PC-9 (cell line): ENCODE results near the gene NOS1. TPM values are rescaled to one million over a fixed set of nuclear protein-coding genes. Genes with fewer than 3 reads are reported as not detected.

Source experiments
- BruUV-seq: library from RNA; stranded (reverse); fragments of 400-500 nt; replicated peaks from 2 replicates; lab custom pipeline; 2021; lab: Mats Ljungman, UMichigan
- CTCF ChIA-PET: fragments of 300-600 bp; sonication (Branson Sonifier 250); formaldehyde crosslinking; loops from one replicate; lab custom pipeline; 2022; ENCODE audit warnings: antibody characterized with exemption; lab: Charles Lee
- POLR2A ChIA-PET: fragments of 300-600 bp; sonication (Branson Sonifier 250); formaldehyde crosslinking; loops from one replicate; lab custom pipeline; 2022; ENCODE audit warnings: antibody characterized with exemption; ENCODE audit not compliant: unreplicated experiment; lab: Charles Lee
- DNase-seq, 2 experiments: peaks; one replicate each; pipeline versions ENCODE4 v3.0.0 to v3.0.0-alpha.2; 2015 to 2022; ENCODE audit warnings: mixed read lengths in 1 of 2
- H2AFZ ChIP-seq: fragments of 200-600 bp; sonication (generic); 2 replicates; pipeline ENCODE4 v1.8.1; 2017; ENCODE audit warnings: antibody characterized with exemption
- H3F3A ChIP-seq: fragments of 200-600 bp; sonication (generic); 2 replicates; pipeline ENCODE4 v1.8.1; 2017; ENCODE audit warnings: antibody characterized with exemption, mild to moderate bottlenecking, low read depth; ENCODE audit not compliant: insufficient read depth
- H3K27ac ChIP-seq: fragments of 200-600 bp; sonication (generic); 2 replicates; pipeline ENCODE4 v1.6.1; 2016; ENCODE audit warnings: mixed run types
- H3K27me3 ChIP-seq: fragments of 200-600 bp; sonication (generic); 2 replicates; pipeline ENCODE4 v1.6.1; 2016; ENCODE audit warnings: low read depth, mixed run types; ENCODE audit not compliant: insufficient read depth
- H3K36me3 ChIP-seq: fragments of 200-600 bp; sonication (generic); 2 replicates; pipeline ENCODE4 v1.6.1; 2016; ENCODE audit warnings: low read depth, mixed run types
- H3K4me1 ChIP-seq: fragments of 200-600 bp; sonication (generic); replicated peaks from 2 replicates; pipeline ENCODE4 v1.6.1; 2016; ENCODE audit warnings: mixed run types; ENCODE audit not compliant: insufficient read depth
- H3K4me2 ChIP-seq: fragments of 200-600 bp; sonication (generic); 2 replicates; pipeline ENCODE4 v1.6.1; 2017; ENCODE audit warnings: mixed run types
- H3K4me3 ChIP-seq: fragments of 200-600 bp; sonication (generic); 2 replicates; pipeline ENCODE4 v1.6.1; 2016; ENCODE audit warnings: mixed run types
- H3K79me2 ChIP-seq: fragments of 200-600 bp; sonication (generic); 2 replicates; pipeline ENCODE4 v1.6.1; 2017; ENCODE audit warnings: low read depth, mixed run types
- H3K9me2 ChIP-seq: fragments of 200-600 bp; sonication (generic); 2 replicates; pipeline ENCODE4 v1.8.1; 2017; ENCODE audit warnings: mild to moderate bottlenecking; ENCODE audit not compliant: insufficient read depth
- H3K9me3 ChIP-seq: fragments of 200-600 bp; sonication (generic); 2 replicates; pipeline ENCODE4 v1.8.1; 2016; ENCODE audit warnings: low read depth; ENCODE audit not compliant: insufficient read depth
- H4K20me1 ChIP-seq: fragments of 200-600 bp; sonication (generic); 2 replicates; pipeline ENCODE4 v1.8.1; 2017; ENCODE audit not compliant: insufficient read depth
- EZH2 ChIP-seq: fragments of 200-600 bp; sonication (generic); IDR thresholded peaks from 2 replicates; pipeline ENCODE4 v1.8.0; 2017; ENCODE audit warnings: antibody characterized with exemption, low read depth
- intact Hi-C: fragments of 100-400 bp; cut with micrococcal nuclease; formaldehyde crosslinking; loops from one replicate; pipeline ENCODE4 v1.10.0; 2022; ENCODE audit not compliant: unreplicated experiment
- total RNA-seq: library from RNA; stranded (reverse); gene quantifications from 2 replicates; pipeline ENCODE4 v1.2.3, GENCODE V29; 2021
- TF ChIP-seq, protein P1 (sequence below): fragments of 200-600 bp; sonication (generic); conservative IDR thresholded peaks from 2 replicates; pipeline ENCODE4 v1.6.1; 2017; ENCODE audit warnings: mixed run types, antibody characterized with exemption, mild to moderate bottlenecking, moderate library complexity

Gene NOS1
- total RNA-seq, 1 experiment from 2014 or later: not detected

DNA sequence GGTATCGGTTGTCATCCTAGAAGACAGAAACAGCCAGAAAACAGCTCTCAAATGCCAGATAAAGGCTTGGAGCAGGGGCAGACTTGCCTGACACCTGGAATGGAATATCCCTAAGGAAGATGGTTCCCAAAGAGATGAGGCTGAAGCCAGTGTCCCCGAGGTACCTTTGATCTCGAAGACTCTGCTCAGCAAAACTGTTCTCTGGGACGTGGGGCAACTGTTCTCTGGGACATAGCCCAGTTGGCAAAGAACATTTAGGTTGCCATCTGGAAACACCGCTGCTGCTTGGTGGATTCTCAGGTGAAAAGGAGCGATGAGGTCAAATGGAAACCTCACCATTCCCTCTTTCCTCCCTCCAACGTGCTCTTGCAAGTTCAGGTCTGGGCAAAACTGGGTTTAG, 143.3 kb downstream of the NOS1 start:
- BruUV-seq: no TSS peak
- ChIA-PET POLR2A (no interaction called here), CTCF (interaction anchor here (0.6 kb wide), 1 partner anchor 917 kb away, joined by 9 read pairs; no protein-coding TSS in a partner anchor)
- H3K4me2 ChIP-seq: no peak overlapping the region
- peaks cover 93% of the 10 kb centered on the region for H3K27me3 ChIP-seq
- DNase-seq: no peak
- intact Hi-C loops: no loop called here
- H3K36me3 ChIP-seq: no peaks in the 10 kb centered on the region
- no peaks in the 10 kb centered on the region for H3K9me3 ChIP-seq
- H3K4me3 ChIP-seq: no peak overlapping the region
- no peaks in the 10 kb centered on the region for H3F3A ChIP-seq
- TF ChIP-seq EZH2: no peak
- TF ChIP-seq, protein P1, sequence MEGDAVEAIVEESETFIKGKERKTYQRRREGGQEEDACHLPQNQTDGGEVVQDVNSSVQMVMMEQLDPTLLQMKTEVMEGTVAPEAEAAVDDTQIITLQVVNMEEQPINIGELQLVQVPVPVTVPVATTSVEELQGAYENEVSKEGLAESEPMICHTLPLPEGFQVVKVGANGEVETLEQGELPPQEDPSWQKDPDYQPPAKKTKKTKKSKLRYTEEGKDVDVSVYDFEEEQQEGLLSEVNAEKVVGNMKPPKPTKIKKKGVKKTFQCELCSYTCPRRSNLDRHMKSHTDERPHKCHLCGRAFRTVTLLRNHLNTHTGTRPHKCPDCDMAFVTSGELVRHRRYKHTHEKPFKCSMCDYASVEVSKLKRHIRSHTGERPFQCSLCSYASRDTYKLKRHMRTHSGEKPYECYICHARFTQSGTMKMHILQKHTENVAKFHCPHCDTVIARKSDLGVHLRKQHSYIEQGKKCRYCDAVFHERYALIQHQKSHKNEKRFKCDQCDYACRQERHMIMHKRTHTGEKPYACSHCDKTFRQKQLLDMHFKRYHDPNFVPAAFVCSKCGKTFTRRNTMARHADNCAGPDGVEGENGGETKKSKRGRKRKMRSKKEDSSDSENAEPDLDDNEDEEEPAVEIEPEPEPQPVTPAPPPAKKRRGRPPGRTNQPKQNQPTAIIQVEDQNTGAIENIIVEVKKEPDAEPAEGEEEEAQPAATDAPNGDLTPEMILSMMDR: no peak
- no peaks in the 10 kb centered on the region for H3K4me1 ChIP-seq
- no peaks in the 10 kb centered on the region for H4K20me1 ChIP-seq
- H3K27ac ChIP-seq: no peak overlapping the region
- H3K9me2 ChIP-seq: no peaks in the 10 kb centered on the region
- H3K79me2 ChIP-seq: no peaks in the 10 kb centered on the region
- no peak overlapping the region for H2AFZ ChIP-seq

DNA sequence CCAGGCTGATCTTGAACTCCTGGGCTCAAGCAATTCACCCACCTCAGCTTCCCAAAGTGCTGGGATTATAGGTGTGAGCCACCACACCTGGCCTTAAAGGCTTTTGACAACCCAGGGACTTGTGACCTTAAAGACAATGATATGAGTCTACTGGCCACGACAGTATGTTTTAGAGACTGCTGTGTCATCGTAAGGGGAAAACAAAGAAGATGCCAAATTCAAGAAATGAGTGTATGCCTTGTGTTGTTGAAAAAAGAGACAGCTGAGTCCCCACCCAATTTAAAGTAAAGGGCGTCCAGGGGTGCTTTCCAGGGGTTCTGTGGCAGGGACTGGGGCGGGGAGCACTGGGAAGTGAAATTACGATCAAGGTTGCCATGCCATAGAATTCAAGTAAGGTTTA, 144.7 kb downstream of the NOS1 start:
- Histone ChIP-seq H3F3A (no peaks in the 10 kb centered on the region), H3K4me1 (no peaks in the 10 kb centered on the region), H2AFZ (no peak overlapping the region), H3K9me2 (no peaks in the 10 kb centered on the region), H3K27ac (no peak overlapping the region), H4K20me1 (0 out of 2 replicates have a peak, but pooled peaks cover 4% of the 10 kb centered on the region), H3K27me3 (peaks cover 92% of the 10 kb centered on the region), H3K79me2 (no peaks in the 10 kb centered on the region), H3K9me3 (no peaks in the 10 kb centered on the region), H3K4me2 (no peak overlapping the region), H3K36me3 (no peaks in the 10 kb centered on the region), H3K4me3 (no peak overlapping the region)
- no peak for DNase-seq
- no TSS peak for BruUV-seq
- TF ChIP-seq, protein P1: no peak
- CTCF ChIA-PET: no interaction called here
- POLR2A ChIA-PET: no interaction called here
- intact Hi-C loops: no loop called here

- no TSS peak for BruUV-seq
Observed at GRCh38 chr12:117214797-117215196, 146.6 kb downstream of the NOS1 start.

More at GRCh38 chr12:117214797-117215196, 146.6 kb downstream of the NOS1 start:
- Histone ChIP-seq H4K20me1 (0 out of 2 replicates have a peak, but pooled peaks cover 4% of the 10 kb centered on the region), H3F3A (no peaks in the 10 kb centered on the region), H2AFZ (no peak overlapping the region), H3K27me3 (peaks cover 94% of the 10 kb centered on the region), H3K36me3 (no peaks in the 10 kb centered on the region), H3K4me1 (no peaks in the 10 kb centered on the region), H3K9me2 (no peaks in the 10 kb centered on the region), H3K4me2 (no peak overlapping the region), H3K27ac (no peak overlapping the region), H3K9me3 (no peaks in the 10 kb centered on the region), H3K79me2 (no peaks in the 10 kb centered on the region), H3K4me3 (no peak overlapping the region)
- ChIA-PET POLR2A (no interaction called here), CTCF (no interaction called here)
- no peak for DNase-seq
- intact Hi-C loops: loop anchor here (5.0 kb wide), 1 partner anchor 638 kb away; no protein-coding TSS in a partner anchor
- no peak for TF ChIP-seq EZH2
- TF ChIP-seq, protein P1: no peak
